Measurements from ENCODE around the gene CSRNP3. TPM values are rescaled to one million over a fixed set of nuclear protein-coding genes. Genes with fewer than 3 reads are reported as not detected.
"Not testable (repeated sequence)": the region's sequence is repeated elsewhere in the genome, so short reads cannot be mapped to it uniquely, and the experiment has no call there.

The CSRNP3 gene
- total RNA-seq, 4 donors from 2014 or later: 0.12 to 1.5 (median 0.93) TPM

- DNase-seq (ENCODE audit: low spot score) (no peak), ATAC-seq (ENCODE audit: low FRiP score) (no peak)
- TF ChIP-seq, protein P1, sequence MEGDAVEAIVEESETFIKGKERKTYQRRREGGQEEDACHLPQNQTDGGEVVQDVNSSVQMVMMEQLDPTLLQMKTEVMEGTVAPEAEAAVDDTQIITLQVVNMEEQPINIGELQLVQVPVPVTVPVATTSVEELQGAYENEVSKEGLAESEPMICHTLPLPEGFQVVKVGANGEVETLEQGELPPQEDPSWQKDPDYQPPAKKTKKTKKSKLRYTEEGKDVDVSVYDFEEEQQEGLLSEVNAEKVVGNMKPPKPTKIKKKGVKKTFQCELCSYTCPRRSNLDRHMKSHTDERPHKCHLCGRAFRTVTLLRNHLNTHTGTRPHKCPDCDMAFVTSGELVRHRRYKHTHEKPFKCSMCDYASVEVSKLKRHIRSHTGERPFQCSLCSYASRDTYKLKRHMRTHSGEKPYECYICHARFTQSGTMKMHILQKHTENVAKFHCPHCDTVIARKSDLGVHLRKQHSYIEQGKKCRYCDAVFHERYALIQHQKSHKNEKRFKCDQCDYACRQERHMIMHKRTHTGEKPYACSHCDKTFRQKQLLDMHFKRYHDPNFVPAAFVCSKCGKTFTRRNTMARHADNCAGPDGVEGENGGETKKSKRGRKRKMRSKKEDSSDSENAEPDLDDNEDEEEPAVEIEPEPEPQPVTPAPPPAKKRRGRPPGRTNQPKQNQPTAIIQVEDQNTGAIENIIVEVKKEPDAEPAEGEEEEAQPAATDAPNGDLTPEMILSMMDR (IDR thresholded peaks at IDR 0.05): no peak
Observed at GRCh38 chr2:165665614-165666013, 196.1 kb downstream of the CSRNP3 start.

DNA sequence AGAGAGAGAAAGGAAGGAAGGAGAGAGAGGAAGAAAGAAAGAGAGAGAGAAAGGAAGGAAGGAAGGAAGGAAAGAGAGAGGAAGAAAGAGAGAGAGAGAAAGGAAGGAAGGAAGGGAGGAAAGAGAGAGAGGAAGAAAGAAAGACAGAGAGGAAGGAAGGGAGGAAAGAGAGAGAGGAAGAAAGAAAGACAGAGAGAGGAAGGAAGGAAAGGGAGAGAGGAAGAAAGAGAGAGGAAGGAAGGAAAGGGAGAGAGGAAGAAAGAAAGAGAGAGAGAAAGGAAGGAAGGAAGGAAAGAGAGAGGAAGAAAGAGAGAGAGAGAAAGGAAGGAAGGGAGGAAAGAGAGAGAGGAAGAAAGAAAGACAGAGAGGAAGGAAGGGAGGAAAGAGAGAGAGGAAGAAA lies 196.6 kb downstream of the CSRNP3 start:
- ATAC-seq (ENCODE audit: low FRiP score); DNase-seq (ENCODE audit: low spot score): not testable (repeated sequence)

GRCh38 chr2:165666605-165667004 lies 197.1 kb downstream of the CSRNP3 start:
- no peak for ATAC-seq (ENCODE audit: low FRiP score)
- TF ChIP-seq, protein P1 (IDR thresholded peaks at IDR 0.05): no peak
- no peak for DNase-seq (ENCODE audit: low spot score)

GRCh38 chr2:165667375-165667774 lies 197.9 kb downstream of the CSRNP3 start:
- DNase-seq (ENCODE audit: low spot score): no peak
- TF ChIP-seq, protein P1 (IDR thresholded peaks at IDR 0.05): no peak
- ATAC-seq (ENCODE audit: low FRiP score): no peak

DNA sequence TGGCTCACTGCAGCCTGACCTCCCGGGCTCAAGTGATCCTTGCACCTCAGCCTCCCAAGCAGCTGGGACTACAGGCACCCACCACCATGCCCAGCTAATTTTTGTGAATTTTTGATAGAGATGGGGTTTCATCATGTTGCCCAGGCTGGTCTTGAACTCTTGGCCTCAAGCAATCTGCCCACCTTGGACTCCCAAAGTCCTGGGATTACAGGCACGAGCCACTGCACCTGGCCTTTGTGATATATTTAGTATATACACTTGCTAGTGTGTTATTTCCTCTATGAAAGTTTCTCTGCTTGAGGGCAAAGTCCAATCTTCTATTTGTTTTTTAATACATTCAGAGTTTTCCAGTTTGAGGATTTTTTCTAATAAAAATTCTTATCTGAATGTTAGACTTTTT lies 205.3 kb downstream of the CSRNP3 start:
- TF ChIP-seq, protein P1 (IDR thresholded peaks at IDR 0.05): no peak
- ATAC-seq (ENCODE audit: low FRiP score): no peak
- DNase-seq (ENCODE audit: low spot score): no peak

DNA sequence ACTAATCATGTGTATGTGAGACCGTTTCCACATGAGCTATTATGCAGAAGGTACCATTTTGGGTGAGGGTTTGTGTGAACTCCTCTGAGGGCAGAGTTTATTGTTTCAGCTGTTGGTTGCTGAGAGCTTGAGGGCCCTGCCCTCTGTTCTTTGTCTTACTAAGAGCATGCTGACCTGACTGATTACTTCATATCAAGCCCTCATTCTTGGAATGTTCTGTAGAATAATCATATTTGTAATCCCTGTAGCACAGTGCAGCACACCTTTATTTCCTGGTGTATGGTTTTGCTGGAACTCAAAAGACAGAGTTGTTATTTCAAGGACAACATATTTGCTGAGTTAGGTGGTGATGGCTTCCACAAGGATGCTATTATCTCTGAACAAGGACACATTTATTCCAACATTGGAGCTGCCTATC lies 206.1 kb downstream of the CSRNP3 start:
- no peak for ATAC-seq (ENCODE audit: low FRiP score)
- no peak for DNase-seq (ENCODE audit: low spot score)
- TF ChIP-seq, protein P1 (IDR thresholded peaks at IDR 0.05): no peak

DNA sequence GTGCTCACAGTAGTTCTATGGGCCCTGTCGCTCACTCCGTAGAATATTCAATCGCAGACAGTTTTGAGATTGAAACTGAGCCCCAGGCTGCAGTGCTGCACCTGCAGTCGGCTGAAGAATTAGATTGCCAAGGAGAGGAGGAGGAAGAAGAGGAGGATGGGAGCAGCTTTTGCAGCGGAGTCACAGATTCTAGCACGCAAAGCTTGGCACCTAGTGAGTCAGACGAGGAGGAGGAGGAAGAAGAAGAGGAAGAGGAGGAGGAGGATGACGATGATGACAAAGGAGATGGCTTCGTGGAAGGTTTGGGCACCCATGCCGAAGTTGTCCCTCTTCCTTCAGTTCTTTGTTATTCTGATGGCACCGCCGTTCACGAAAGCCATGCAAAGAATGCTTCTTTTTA lies 209.4 kb downstream of the CSRNP3 start:
- DNase-seq (ENCODE audit: low spot score) (no peak), ATAC-seq (ENCODE audit: low FRiP score) (no peak)
- TF ChIP-seq, protein P1 (IDR thresholded peaks at IDR 0.05): no peak

DNA sequence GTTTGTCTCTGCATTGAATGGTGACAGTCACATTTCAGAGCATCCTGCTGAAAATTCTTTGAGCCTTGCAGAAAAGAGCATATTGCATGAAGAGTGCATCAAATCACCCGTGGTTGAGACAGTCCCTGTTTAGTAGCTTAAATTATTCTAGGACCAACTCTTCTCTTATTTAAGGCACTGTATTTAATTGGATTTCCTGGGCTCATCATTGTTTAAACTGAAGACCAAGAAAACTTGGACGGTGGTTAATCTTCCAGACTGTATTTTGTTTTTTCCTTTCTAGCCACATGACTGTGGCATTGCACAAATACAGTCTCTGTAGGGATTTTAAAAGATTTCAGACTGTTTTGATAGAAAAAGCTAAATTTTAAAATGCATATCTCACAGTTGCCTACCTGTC lies 210.1 kb downstream of the CSRNP3 start:
- DNase-seq (ENCODE audit: low spot score) (no peak), ATAC-seq (ENCODE audit: low FRiP score) (no peak)
- TF ChIP-seq, protein P1 (IDR thresholded peaks at IDR 0.05): no peak
